Epithelial cell of proximal tubule (primary cell): ENCODE measurements around the gene CIAO2A. TPM values are rescaled to one million over a fixed set of nuclear protein-coding genes. Genes with fewer than 3 reads are reported as not detected.
"Not testable (repeated sequence)": the region's sequence is repeated elsewhere in the genome, so short reads cannot be mapped to it uniquely, and the experiment has no call there.

Experiments used
- DNase-seq: peaks from one replicate; pipeline ENCODE4 v3.0.0-alpha.2; 2011; ENCODE audit warnings: low read depth
- H3K4me3 ChIP-seq: 2 replicates; pipeline ENCODE4 v1.5.1; 2011; ENCODE audit warnings: low read depth, mild to moderate bottlenecking, low read length
- total RNA-seq: library from RNA; depleted of rRNA; stranded (reverse); fragments of >200 nt; gene quantifications from 2 replicates; pipeline ENCODE4 v1.2.3, GENCODE V29; 2015
- TF ChIP-seq, protein P1 (sequence below): conservative IDR thresholded peaks from 2 replicates; pipeline ENCODE4 v1.5.1; 2012; ENCODE audit warnings: low read depth, mild to moderate bottlenecking, low read length

Gene CIAO2A
- total RNA-seq, 1 donor from 2014 or later = 92.3 TPM

- H3K4me3 ChIP-seq = no peak overlapping the region
- TF ChIP-seq, protein P1, sequence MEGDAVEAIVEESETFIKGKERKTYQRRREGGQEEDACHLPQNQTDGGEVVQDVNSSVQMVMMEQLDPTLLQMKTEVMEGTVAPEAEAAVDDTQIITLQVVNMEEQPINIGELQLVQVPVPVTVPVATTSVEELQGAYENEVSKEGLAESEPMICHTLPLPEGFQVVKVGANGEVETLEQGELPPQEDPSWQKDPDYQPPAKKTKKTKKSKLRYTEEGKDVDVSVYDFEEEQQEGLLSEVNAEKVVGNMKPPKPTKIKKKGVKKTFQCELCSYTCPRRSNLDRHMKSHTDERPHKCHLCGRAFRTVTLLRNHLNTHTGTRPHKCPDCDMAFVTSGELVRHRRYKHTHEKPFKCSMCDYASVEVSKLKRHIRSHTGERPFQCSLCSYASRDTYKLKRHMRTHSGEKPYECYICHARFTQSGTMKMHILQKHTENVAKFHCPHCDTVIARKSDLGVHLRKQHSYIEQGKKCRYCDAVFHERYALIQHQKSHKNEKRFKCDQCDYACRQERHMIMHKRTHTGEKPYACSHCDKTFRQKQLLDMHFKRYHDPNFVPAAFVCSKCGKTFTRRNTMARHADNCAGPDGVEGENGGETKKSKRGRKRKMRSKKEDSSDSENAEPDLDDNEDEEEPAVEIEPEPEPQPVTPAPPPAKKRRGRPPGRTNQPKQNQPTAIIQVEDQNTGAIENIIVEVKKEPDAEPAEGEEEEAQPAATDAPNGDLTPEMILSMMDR = no peak
- no peak for DNase-seq
Measured at GRCh38 chr15:64058279-64058678, 35.4 kb downstream of the CIAO2A start.

DNA sequence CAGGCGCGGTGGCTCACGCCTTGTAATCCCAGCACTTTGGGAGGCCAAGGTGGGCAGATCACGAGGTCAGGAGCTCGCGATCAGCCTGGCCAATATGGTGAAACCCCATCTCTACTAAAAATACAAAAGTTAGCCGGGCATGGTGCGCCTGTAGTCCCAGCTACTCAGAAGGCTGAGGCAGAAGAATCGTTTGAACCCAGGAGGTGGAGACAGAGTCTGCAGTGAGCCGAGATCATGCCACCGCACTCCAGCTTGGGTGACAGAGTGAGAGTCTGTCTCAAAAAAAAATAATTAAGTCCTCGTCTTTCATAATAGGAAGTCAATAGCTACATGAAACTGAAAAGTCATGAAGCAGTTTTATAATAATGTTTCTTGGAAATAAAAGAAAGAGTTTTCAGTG lies 40.0 kb downstream of the CIAO2A start:
- H3K4me3 ChIP-seq, DNase-seq: not testable (repeated sequence)

GRCh38 chr15:64052925-64053491 lies 40.6 kb downstream of the CIAO2A start:
- DNase-seq = no peak
- TF ChIP-seq, protein P1 = no peak
- no peak overlapping the region for H3K4me3 ChIP-seq

- H3K4me3 ChIP-seq = no peak overlapping the region
- DNase-seq = no peak
- TF ChIP-seq, protein P1 = no peak
Measured at GRCh38 chr15:64051407-64052259, 42.0 kb downstream of the CIAO2A start.

GRCh38 chr15:64051093-64051402 lies 42.6 kb downstream of the CIAO2A start:
- no peak for DNase-seq
- no peak overlapping the region for H3K4me3 ChIP-seq
- TF ChIP-seq, protein P1 = no peak

DNA sequence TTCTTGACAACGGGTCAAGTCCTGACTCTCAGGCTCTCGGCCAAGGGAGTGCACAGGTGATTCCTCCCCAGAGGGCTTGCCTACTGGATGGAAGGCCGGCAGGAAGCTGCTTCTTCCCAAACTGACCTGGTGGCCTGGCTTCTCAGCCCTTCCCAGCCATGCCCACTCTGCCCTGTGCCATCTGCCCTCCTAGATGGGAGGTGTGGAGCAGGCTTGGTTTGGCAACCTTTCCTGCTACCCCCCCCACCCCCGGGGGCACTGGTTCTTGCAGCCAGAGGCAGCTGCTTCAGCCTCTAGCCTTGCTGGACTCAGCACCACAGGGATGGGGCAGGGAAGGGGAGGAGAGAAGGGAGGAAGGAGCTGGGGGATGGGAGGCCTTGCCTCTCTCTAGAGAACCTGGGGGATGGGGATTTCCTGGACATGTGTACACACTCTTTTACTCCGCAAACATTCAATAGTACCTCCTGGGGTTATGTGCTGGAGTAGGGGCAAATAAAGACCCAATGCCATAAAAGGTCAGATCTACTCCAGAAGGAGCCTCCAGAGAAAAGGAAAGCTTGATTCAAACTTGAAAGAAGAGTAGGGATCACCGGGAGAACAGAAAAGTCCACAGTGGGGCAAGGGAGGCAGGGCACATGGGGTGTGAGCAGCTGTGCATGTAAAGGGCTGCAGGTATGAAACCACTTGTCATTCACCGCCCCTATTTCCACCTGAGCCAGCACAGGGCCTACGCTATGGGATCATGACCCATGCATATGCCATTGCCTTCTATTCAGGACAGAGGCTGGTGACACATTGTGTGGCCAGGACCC lies 43.2 kb downstream of the CIAO2A start:
- TF ChIP-seq, protein P1 = no peak
- no peak for DNase-seq
- H3K4me3 ChIP-seq = no peak overlapping the region

GRCh38 chr15:64048781-64049460 lies 44.7 kb downstream of the CIAO2A start:
- no peak overlapping the region for H3K4me3 ChIP-seq
- DNase-seq = no peak
- TF ChIP-seq, protein P1 = no peak
